ENCODE data around the gene ADCY2.

GRCh38 chr5:7385681-7386080 lies 10.3 kb upstream of the ADCY2 start:
- TF ChIP-seq EZH2phosphoT487 (IDR thresholded peaks at IDR 0.05; ENCODE audit: borderline replicate concordance, low read depth, low read length): no peak
- TF ChIP-seq CTCF (conservative IDR thresholded peaks at IDR 0.05; ENCODE audit: low read length): no peak

Data from OCI-LY7 (cell line).